Liver (tissue), 3 donors: ENCODE measurements around the gene RABGGTA.

Experiments used
- ATF3 ChIP-seq: IDR thresholded peaks from 2 replicates; pipeline ENCODE4 v1.6.1; 2016; ENCODE audit warnings: antibody characterized with exemption
- CTCF ChIP-seq: fragments of 150-350 bp; IDR thresholded peaks from 2 replicates; pipeline ENCODE4 v1.5.1; 2017; ENCODE audit warnings: improper control_type of control experiment, low read depth, low read length; ENCODE audit not compliant: missing input control
- MAX ChIP-seq: IDR thresholded peaks from 2 replicates; pipeline ENCODE4 v1.6.1; 2016; ENCODE audit warnings: antibody characterized with exemption
- TAF1 ChIP-seq: conservative IDR thresholded peaks from 2 replicates; pipeline ENCODE4 v1.6.1; 2016; ENCODE audit warnings: antibody characterized with exemption, mild to moderate bottlenecking
- ZBTB33 ChIP-seq: IDR thresholded peaks from 2 replicates; pipeline ENCODE4 v1.6.1; 2016; ENCODE audit warnings: antibody characterized with exemption
- donor health status: healthy.
- donor health status: healthy.

- no peak for TF ChIP-seq MAX
- TF ChIP-seq CTCF: no peak
- no peak for TF ChIP-seq ZBTB33
- no peak for TF ChIP-seq ATF3
- TF ChIP-seq TAF1: no peak
Measured at GRCh38 chr14:24235804-24236688, 35.4 kb downstream of the RABGGTA start.
